ENCODE data around the gene NRP1. TPM values are rescaled to one million over a fixed set of nuclear protein-coding genes. Genes with fewer than 3 reads are reported as not detected.
A peak's percentile ranks its signal among the peaks of the same experiment; 100 is the strongest.

The NRP1 gene
- total RNA-seq, 1 donor from 2014 or later: 208 TPM

- H3K27me3 Mint-ChIP-seq (ENCODE audit: unreplicated experiment): no peaks in the 10 kb centered on the region
- H3K9me3 Mint-ChIP-seq (ENCODE audit: unreplicated experiment): no peaks in the 10 kb centered on the region
- H3K4me3 Mint-ChIP-seq (ENCODE audit: unreplicated experiment): no peak overlapping the region
- no peak for DNase-seq (ENCODE audit: extremely low spot score, unreplicated experiment)
- peak overlapping the region; percentile 98 for H3K27ac Mint-ChIP-seq (ENCODE audit: unreplicated experiment)
- H3K36me3 Mint-ChIP-seq (ENCODE audit: unreplicated experiment): peaks cover 35% of the 10 kb centered on the region
- no peak for TF ChIP-seq CTCF (IDR thresholded peaks at IDR 0.05)
- H3K4me1 Mint-ChIP-seq (ENCODE audit: unreplicated experiment): peaks cover 64% of the 10 kb centered on the region
These were observed 62.4 kb downstream of the NRP1 start for GRCh38 chr10:33271969-33272583.

GRCh38 chr10:33270971-33271370 is 63.5 kb downstream of the NRP1 start:
- Mint-ChIP-seq H3K36me3 (ENCODE audit: unreplicated experiment) (peaks cover 40% of the 10 kb centered on the region), H3K4me1 (ENCODE audit: unreplicated experiment) (peaks cover 61% of the 10 kb centered on the region), H3K27ac (ENCODE audit: unreplicated experiment) (peak overlapping the region; percentile 98), H3K4me3 (ENCODE audit: unreplicated experiment) (no peak overlapping the region), H3K27me3 (ENCODE audit: unreplicated experiment) (no peaks in the 10 kb centered on the region), H3K9me3 (ENCODE audit: unreplicated experiment) (no peaks in the 10 kb centered on the region)
- no peak for TF ChIP-seq CTCF (IDR thresholded peaks at IDR 0.05)
- no peak for DNase-seq (ENCODE audit: extremely low spot score, unreplicated experiment)

GRCh38 chr10:33267708-33268107 is 66.8 kb downstream of the NRP1 start:
- Mint-ChIP-seq H3K27ac (ENCODE audit: unreplicated experiment) (peak overlapping the region; percentile 60), H3K36me3 (ENCODE audit: unreplicated experiment) (peaks cover 40% of the 10 kb centered on the region), H3K4me1 (ENCODE audit: unreplicated experiment) (peaks cover 66% of the 10 kb centered on the region), H3K27me3 (ENCODE audit: unreplicated experiment) (no peaks in the 10 kb centered on the region), H3K9me3 (ENCODE audit: unreplicated experiment) (no peaks in the 10 kb centered on the region), H3K4me3 (ENCODE audit: unreplicated experiment) (no peak overlapping the region)
- no peak for TF ChIP-seq CTCF (IDR thresholded peaks at IDR 0.05)
- DNase-seq (ENCODE audit: extremely low spot score, unreplicated experiment): no peak

- Mint-ChIP-seq H3K27ac (ENCODE audit: unreplicated experiment) (peak overlapping the region; percentile 97), H3K4me3 (ENCODE audit: unreplicated experiment) (no peak overlapping the region), H3K27me3 (ENCODE audit: unreplicated experiment) (no peaks in the 10 kb centered on the region), H3K9me3 (ENCODE audit: unreplicated experiment) (no peaks in the 10 kb centered on the region), H3K4me1 (ENCODE audit: unreplicated experiment) (peaks cover 57% of the 10 kb centered on the region), H3K36me3 (ENCODE audit: unreplicated experiment) (peaks cover 49% of the 10 kb centered on the region)
- no peak for TF ChIP-seq CTCF (IDR thresholded peaks at IDR 0.05)
- no peak for DNase-seq (ENCODE audit: extremely low spot score, unreplicated experiment)
These were observed 68.8 kb downstream of the NRP1 start for GRCh38 chr10:33265621-33266020.

GRCh38 chr10:33263453-33263852 is 71.0 kb downstream of the NRP1 start:
- Mint-ChIP-seq H3K27ac (ENCODE audit: unreplicated experiment) (peak overlapping the region; percentile 97), H3K27me3 (ENCODE audit: unreplicated experiment) (no peaks in the 10 kb centered on the region), H3K4me1 (ENCODE audit: unreplicated experiment) (peaks cover 73% of the 10 kb centered on the region), H3K9me3 (ENCODE audit: unreplicated experiment) (no peaks in the 10 kb centered on the region), H3K36me3 (ENCODE audit: unreplicated experiment) (peaks cover 49% of the 10 kb centered on the region), H3K4me3 (ENCODE audit: unreplicated experiment) (peak overlapping the region; percentile 19)
- TF ChIP-seq CTCF (IDR thresholded peaks at IDR 0.05): no peak
- no peak for DNase-seq (ENCODE audit: extremely low spot score, unreplicated experiment)

Data from osteocyte (in vitro differentiated cells).